IMR-90 (cell line): ENCODE data around the gene TM2D3. TPM values are rescaled to one million over a fixed set of nuclear protein-coding genes. Genes with fewer than 3 reads are reported as not detected.

ENCODE experiments used
- ATAC-seq: fragments of 200-7000 bp; cut with Tn5 transposase; 2 replicates; pipeline ENCODE4 v1.9.1; 2020; ENCODE audit warnings: low read depth, mild to moderate bottlenecking, moderate library complexity
- BruUV-seq: library from RNA; stranded (reverse); fragments of 400-500 nt; replicated peaks from 2 replicates; lab custom pipeline; 2021; lab: Mats Ljungman, UMichigan
- CTCF ChIA-PET: fragments of 300-600 bp; formaldehyde crosslinking; extraction: SDS; loops from one replicate; lab custom pipeline; 2021; ENCODE audit warnings: antibody characterized with exemption; lab: Yijun Ruan, JAX
- POLR2A ChIA-PET: fragments of 300-600 bp; sonication (Branson Sonifier 250); formaldehyde crosslinking; loops from one replicate; lab custom pipeline; 2022; ENCODE audit warnings: antibody characterized with exemption; ENCODE audit not compliant: unreplicated experiment; lab: Charles Lee
- DNase-seq: peaks from one replicate; pipeline ENCODE4 v3.0.0; 2013
- H2AFZ ChIP-seq: replicated peaks from 2 replicates; pipeline ENCODE3; 2013; ENCODE audit warnings: low read length, mild to moderate bottlenecking; ENCODE audit not compliant: poor library complexity
- H2AK5ac ChIP-seq: 2 replicates; pipeline ENCODE4 v1.6.1; 2013; ENCODE audit warnings: low read depth, low read length, inconsistent platforms
- H2AK9ac ChIP-seq: replicated peaks from 2 replicates; pipeline ENCODE3; 2013; ENCODE audit warnings: mild to moderate bottlenecking, low read depth, low read length, moderate library complexity; ENCODE audit not compliant: poor library complexity
- H2BK120ac ChIP-seq: 2 replicates; pipeline ENCODE4 v1.6.1; 2013; ENCODE audit warnings: low read depth, low read length, inconsistent platforms
- H2BK15ac ChIP-seq: 3 replicates; pipeline ENCODE4 v1.6.1; 2013; ENCODE audit warnings: low read depth, low read length, inconsistent platforms
- H2BK20ac ChIP-seq: 2 replicates; pipeline ENCODE4 v1.6.1; 2013; ENCODE audit warnings: low read depth, mild to moderate bottlenecking, inconsistent platforms, low read length, moderate library complexity
- H2BK5ac ChIP-seq: 2 replicates; pipeline ENCODE4 v1.6.1; 2013; ENCODE audit warnings: mild to moderate bottlenecking, low read depth, low read length, inconsistent platforms; ENCODE audit not compliant: poor library complexity, severe bottlenecking
- H3K14ac ChIP-seq: replicated peaks from 2 replicates; pipeline ENCODE4 v1.6.1; 2013; ENCODE audit warnings: low read depth, low read length, inconsistent platforms
- H3K18ac ChIP-seq: 2 replicates; pipeline ENCODE4 v1.6.1; 2013; ENCODE audit warnings: low read depth, low read length, control low read depth
- H3K23ac ChIP-seq: 2 replicates; pipeline ENCODE4 v1.6.1; 2013; ENCODE audit warnings: low read depth, low read length, inconsistent platforms
- H3K27ac ChIP-seq: 2 replicates; pipeline ENCODE4 v1.5.1; 2013; ENCODE audit warnings: mild to moderate bottlenecking, control low read depth, low read length; ENCODE audit not compliant: insufficient read depth
- H3K27me3 ChIP-seq: 2 replicates; pipeline ENCODE4 v1.6.1; 2013; ENCODE audit warnings: low read length; ENCODE audit not compliant: control insufficient read depth, insufficient read depth
- H3K36me3 ChIP-seq: 2 replicates; pipeline ENCODE4 v1.6.1; 2013; ENCODE audit warnings: low read length, mixed read lengths; ENCODE audit not compliant: control insufficient read depth, insufficient read depth
- H3K4ac ChIP-seq: 2 replicates; pipeline ENCODE4 v1.6.1; 2013; ENCODE audit warnings: low read depth, low read length, inconsistent platforms
- H3K4me1 ChIP-seq: 2 replicates; pipeline ENCODE4 v1.6.1; 2013; ENCODE audit warnings: low read length, mixed read lengths; ENCODE audit not compliant: control insufficient read depth, insufficient read depth
- H3K4me2 ChIP-seq: 2 replicates; pipeline ENCODE4 v1.6.1; 2013; ENCODE audit warnings: low read depth, mild to moderate bottlenecking, control low read depth, low read length, moderate library complexity
- H3K4me3 ChIP-seq: 2 replicates; pipeline ENCODE4 v1.5.1; 2013; ENCODE audit warnings: low read depth, mild to moderate bottlenecking, control low read depth, low read length, moderate library complexity; ENCODE audit not compliant: insufficient read depth
- H3K56ac ChIP-seq: 2 replicates; pipeline ENCODE4 v1.6.1; 2013; ENCODE audit warnings: low read length, inconsistent platforms; ENCODE audit not compliant: insufficient read depth; ENCODE audit errors: extremely low read depth
- H3K79me1 ChIP-seq, 2 experiments: 2 replicates each; pipeline ENCODE4 v1.6.1; 2013; ENCODE audit warnings: low read length in 2 of 2, inconsistent platforms in 1 of 2, low read depth in 1 of 2
- H3K9ac ChIP-seq: 2 replicates; pipeline ENCODE4 v1.6.1; 2013; ENCODE audit warnings: low read depth, low read length, control low read depth
- H3K9me1 ChIP-seq: 2 replicates; pipeline ENCODE4 v1.6.1; 2013; ENCODE audit warnings: low read length, inconsistent platforms; ENCODE audit not compliant: insufficient read depth
- H3K9me3 ChIP-seq: 2 replicates; pipeline ENCODE4 v1.6.1; 2013; ENCODE audit warnings: low read length; ENCODE audit not compliant: control insufficient read depth, insufficient read depth
- H4K20me1 ChIP-seq: 2 replicates; pipeline ENCODE4 v1.6.1; 2013; ENCODE audit warnings: low read length, inconsistent platforms; ENCODE audit not compliant: insufficient read depth
- H4K5ac ChIP-seq: 2 replicates; pipeline ENCODE4 v1.6.1; 2013; ENCODE audit warnings: mild to moderate bottlenecking, low read depth, low read length, control low read depth
- H4K8ac ChIP-seq, 2 experiments: 2 replicates each; pipeline ENCODE4 v1.6.1; 2013; ENCODE audit warnings: low read depth in 2 of 2, low read length in 2 of 2, control low read depth in 1 of 2, inconsistent platforms in 1 of 2
- H4K91ac ChIP-seq: 2 replicates; pipeline ENCODE4 v1.6.1; 2013; ENCODE audit warnings: low read depth, low read length, inconsistent platforms; ENCODE audit not compliant: insufficient read depth
- FOS ChIP-seq: fragments of 150-350 bp; IDR thresholded peaks from 2 replicates; pipeline ENCODE4 v1.6.1; 2016; ENCODE audit warnings: low read depth, low read length
- MAFK ChIP-seq: IDR thresholded peaks from 2 replicates; pipeline ENCODE4 v1.6.1; 2012; ENCODE audit warnings: low read depth, low read length, improper control_type of control experiment
- WGBS, 2 experiments: methylation state at CpG; one replicate each; pipeline versions ENCODE4 v1.1.5 to v1.1.7; 2013; ENCODE audit warnings: missing lambda C conversion rate in 2 of 2; ENCODE audit not compliant: insufficient read length in 1 of 2; ENCODE audit errors: extremely low coverage in 2 of 2; 5-methylcytosine and 5-hydroxymethylcytosine counted together
- dilution Hi-C: fragments of 300-500 bp; cut with HindIII; formaldehyde crosslinking; loops from one replicate; pipeline ENCODE4 v1.14.3; 2018; ENCODE audit warnings: low sequenced_read_pairs; ENCODE audit not compliant: unreplicated experiment
- in situ Hi-C: fragments of 300-500 bp; cut with MboI; formaldehyde crosslinking; loops from 3 replicates; pipeline ENCODE4 v1.14.3; 2019; ENCODE audit warnings: low sequenced_read_pairs, inconsistent platforms, mixed read lengths
- intact Hi-C: fragments of 100-400 bp; cut with micrococcal nuclease; formaldehyde crosslinking; loops from 2 replicates; pipeline ENCODE4 v1.10.0; 2022
- polyA plus RNA-seq, 3 experiments: library from polyadenylated mRNA; depleted of rRNA; stranded (reverse); fragments of >200 nt; gene quantifications; 2 replicates each; pipeline ENCODE4 v1.2.3, GENCODE V29; 2012; ENCODE audit warnings: low replicate concordance in 1 of 3
- total RNA-seq: library from RNA; depleted of rRNA; stranded (reverse); fragments of >200 nt; gene quantifications from 2 replicates; pipeline ENCODE4 v1.2.3, GENCODE V29; 2012

TM2D3 gene
- total and polyA plus RNA-seq, 2 of the 4 experiments (the other 2 are of a cell fraction): 27.4 to 34.5 TPM

GRCh38 chr15:101607108-101607507, 45.1 kb downstream of the TM2D3 start:
- H3K56ac ChIP-seq: no peak overlapping the region
- CTCF ChIA-PET: interaction anchor here (0.7 kb wide), 1 partner anchor 1034 kb away, joined by 3 read pairs; no protein-coding TSS in a partner anchor
- no peak overlapping the region for H4K91ac ChIP-seq
- no peak overlapping the region for H2AK5ac ChIP-seq
- POLR2A ChIA-PET: no interaction called here
- H4K20me1 ChIP-seq: no peaks in the 10 kb centered on the region
- H3K23ac ChIP-seq: no peak overlapping the region
- H3K4me3 ChIP-seq: no peak overlapping the region
- no peak overlapping the region for H2BK15ac ChIP-seq
- H2BK20ac ChIP-seq: no peak overlapping the region
- H2BK120ac ChIP-seq: no peak overlapping the region
- H4K8ac ChIP-seq: no peak overlapping the region
- ATAC-seq (no peak), DNase-seq (no peak)
- H3K18ac ChIP-seq: no peak overlapping the region
- H2AK9ac ChIP-seq: no peak overlapping the region
- H3K4me1 ChIP-seq: no peaks in the 10 kb centered on the region
- H4K5ac ChIP-seq: no peak overlapping the region
- WGBS, 2 experiments: no CpG with 5 or more reads among the region's 2 CpGs
- H3K9ac ChIP-seq: no peak overlapping the region
- no peak overlapping the region for H2BK5ac ChIP-seq
- H3K36me3 ChIP-seq: no peaks in the 10 kb centered on the region
- no peak overlapping the region for H2AFZ ChIP-seq
- no peaks in the 10 kb centered on the region for H3K79me1 ChIP-seq
- no peak overlapping the region for H3K4me2 ChIP-seq
- peaks cover 22% of the 10 kb centered on the region for H3K27me3 ChIP-seq
- in situ Hi-C loops: no loop called here
- H3K4ac ChIP-seq: no peak overlapping the region
- no TSS peak for BruUV-seq
- intact Hi-C loops: no loop called here
- TF ChIP-seq MAFK (no peak), FOS (no peak)
- H3K27ac ChIP-seq: no peak overlapping the region
- H3K9me1 ChIP-seq: no peaks in the 10 kb centered on the region
- H3K14ac ChIP-seq: no peak overlapping the region
- H3K9me3 ChIP-seq: no peaks in the 10 kb centered on the region
- dilution Hi-C loops: no loop called here
